Uterus (tissue), 2 donors: ENCODE data around the gene FAM43A.

Source experiments
- POLR2A ChIP-seq, 2 donors: fragments of 450-650 bp; IDR thresholded peaks; one replicate each; pipeline ENCODE4 v1.6.1; 2016; ENCODE audit warnings: antibody characterized with exemption in 2 of 2, mild to moderate bottlenecking in 1 of 2, moderate library complexity in 1 of 2
- TF ChIP-seq, protein P1 (sequence below), 4 experiments: fragments of 200-600 bp in 2 of 4; fragments of 450-650 bp in 2 of 4; sonication (generic) in 2 of 4; IDR thresholded peaks; one replicate each; pipeline ENCODE4 v1.5.1; 2016 to 2019; ENCODE audit warnings: antibody characterized with exemption in 4 of 4, mild to moderate bottlenecking in 2 of 4, moderate library complexity in 1 of 4

DNA sequence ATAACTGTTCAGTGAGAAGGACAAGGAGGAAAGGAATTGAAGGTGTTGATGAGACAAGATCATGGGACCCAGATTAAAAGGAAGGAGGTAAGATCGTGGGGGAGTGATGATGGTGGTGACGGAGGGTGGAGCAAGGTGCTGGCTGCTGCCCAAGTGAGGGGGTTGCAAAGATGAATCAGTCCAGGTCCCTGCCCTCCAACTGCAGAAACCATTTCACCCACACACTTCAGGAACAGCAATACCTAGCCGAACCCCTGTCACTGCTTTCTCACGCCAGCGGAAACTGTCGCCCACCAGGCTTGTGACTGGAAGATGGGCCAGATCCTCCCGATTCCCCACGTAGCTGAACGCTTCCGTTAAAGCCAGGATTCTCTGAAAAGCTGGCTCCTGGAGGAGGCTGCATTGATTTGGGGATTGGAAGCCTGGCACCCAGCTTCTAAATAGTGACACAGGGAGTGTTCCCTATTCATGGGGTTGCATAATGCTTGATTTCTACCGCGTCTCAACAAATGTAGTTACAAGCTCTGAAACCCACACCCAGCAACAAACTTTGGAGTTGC lies 10.5 kb upstream of the FAM43A start:
- TF ChIP-seq, protein P1, sequence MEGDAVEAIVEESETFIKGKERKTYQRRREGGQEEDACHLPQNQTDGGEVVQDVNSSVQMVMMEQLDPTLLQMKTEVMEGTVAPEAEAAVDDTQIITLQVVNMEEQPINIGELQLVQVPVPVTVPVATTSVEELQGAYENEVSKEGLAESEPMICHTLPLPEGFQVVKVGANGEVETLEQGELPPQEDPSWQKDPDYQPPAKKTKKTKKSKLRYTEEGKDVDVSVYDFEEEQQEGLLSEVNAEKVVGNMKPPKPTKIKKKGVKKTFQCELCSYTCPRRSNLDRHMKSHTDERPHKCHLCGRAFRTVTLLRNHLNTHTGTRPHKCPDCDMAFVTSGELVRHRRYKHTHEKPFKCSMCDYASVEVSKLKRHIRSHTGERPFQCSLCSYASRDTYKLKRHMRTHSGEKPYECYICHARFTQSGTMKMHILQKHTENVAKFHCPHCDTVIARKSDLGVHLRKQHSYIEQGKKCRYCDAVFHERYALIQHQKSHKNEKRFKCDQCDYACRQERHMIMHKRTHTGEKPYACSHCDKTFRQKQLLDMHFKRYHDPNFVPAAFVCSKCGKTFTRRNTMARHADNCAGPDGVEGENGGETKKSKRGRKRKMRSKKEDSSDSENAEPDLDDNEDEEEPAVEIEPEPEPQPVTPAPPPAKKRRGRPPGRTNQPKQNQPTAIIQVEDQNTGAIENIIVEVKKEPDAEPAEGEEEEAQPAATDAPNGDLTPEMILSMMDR (IDR thresholded peaks at IDR 0.05), result no peak
- TF ChIP-seq POLR2A (IDR thresholded peaks at IDR 0.05), result no peak
